Endodermal cell (in vitro differentiated cells): ENCODE data around the gene ZBP1. TPM values are rescaled to one million over a fixed set of nuclear protein-coding genes. Genes with fewer than 3 reads are reported as not detected.

Experiments used
- DNase-seq: peaks from one replicate; pipeline ENCODE4 v3.0.0-alpha.2; 2017
- H3K27ac ChIP-seq: 2 replicates; pipeline ENCODE4 v1.5.1; 2013; ENCODE audit warnings: mild to moderate bottlenecking, low read depth, low read length, moderate library complexity
- H3K27me3 ChIP-seq: 2 replicates; pipeline ENCODE4 v1.6.1; 2013; ENCODE audit warnings: mild to moderate bottlenecking, low read length, moderate library complexity; ENCODE audit not compliant: insufficient read depth, control insufficient read depth, poor library complexity, severe bottlenecking
- H3K36me3 ChIP-seq: 2 replicates; pipeline ENCODE4 v1.7.0; 2013; ENCODE audit warnings: mild to moderate bottlenecking, low read length, moderate library complexity; ENCODE audit not compliant: control insufficient read depth, insufficient read depth
- H3K4me1 ChIP-seq: one replicate; pipeline ENCODE4 v1.7.0; 2013; ENCODE audit warnings: low read length; ENCODE audit not compliant: control insufficient read depth, insufficient read depth
- H3K4me3 ChIP-seq: 2 replicates; pipeline ENCODE4 v1.5.1; 2013; ENCODE audit warnings: mild to moderate bottlenecking, low read length, moderate library complexity
- H3K9ac ChIP-seq: 2 replicates; pipeline ENCODE4 v1.6.1; 2013; ENCODE audit warnings: mild to moderate bottlenecking, low read length, moderate library complexity; ENCODE audit not compliant: poor library complexity, severe bottlenecking; ENCODE audit errors: extremely low read depth
- H3K9me3 ChIP-seq: 2 replicates; pipeline ENCODE4 v1.6.1; 2013; ENCODE audit warnings: mild to moderate bottlenecking, low read length, moderate library complexity; ENCODE audit not compliant: control insufficient read depth
- H3K27ac Mint-ChIP-seq: 2 replicates; pipeline ENCODE4 v1.8.0; 2020; ENCODE audit warnings: mixed read lengths
- H3K27me3 Mint-ChIP-seq: 2 replicates; pipeline ENCODE4 v1.8.0; 2021; ENCODE audit warnings: mild to moderate bottlenecking, mixed read lengths; ENCODE audit not compliant: insufficient read depth
- H3K36me3 Mint-ChIP-seq: 2 replicates; pipeline ENCODE4 v1.8.0; 2020; ENCODE audit warnings: low read depth, mixed read lengths
- H3K4me1 Mint-ChIP-seq: 2 replicates; pipeline ENCODE4 v1.8.0; 2020; ENCODE audit warnings: mixed read lengths
- H3K4me3 Mint-ChIP-seq: 2 replicates; pipeline ENCODE4 v1.8.0; 2020; ENCODE audit warnings: mild to moderate bottlenecking, moderate library complexity, mixed read lengths
- H3K9me3 Mint-ChIP-seq: 2 replicates; pipeline ENCODE4 v1.8.0; 2020; ENCODE audit warnings: mild to moderate bottlenecking, mixed read lengths
- WGBS, 2 experiments: methylation state at CpG; one replicate each; pipeline versions ENCODE4 v1.1.5 to v1.1.7; 2013; ENCODE audit warnings: missing lambda C conversion rate in 2 of 2, mixed read lengths in 1 of 2; ENCODE audit not compliant: insufficient coverage in 1 of 2, insufficient read length in 1 of 2; 5-methylcytosine and 5-hydroxymethylcytosine counted together
- total RNA-seq, 2 donors: library from RNA; stranded (reverse); fragmentation: NEBNext Ultra II Directional in 1 of 2; extraction: Animal tissue kit (Norgen Biotek cat#: 25700) in 1 of 2; gene quantifications; 2 replicates in 1 of 2; 3 replicates in 1 of 2; pipeline ENCODE4 v1.2.1, GENCODE V29; 2021
- TF ChIP-seq, protein P1 (sequence below): fragments of 200-600 bp; sonication (generic); conservative IDR thresholded peaks from 2 replicates; pipeline ENCODE4 v1.5.0; 2021; ENCODE audit warnings: antibody characterized with exemption, mild to moderate bottlenecking

The ZBP1 gene
- total RNA-seq, 2 donors from 2014 or later = not detected

DNA sequence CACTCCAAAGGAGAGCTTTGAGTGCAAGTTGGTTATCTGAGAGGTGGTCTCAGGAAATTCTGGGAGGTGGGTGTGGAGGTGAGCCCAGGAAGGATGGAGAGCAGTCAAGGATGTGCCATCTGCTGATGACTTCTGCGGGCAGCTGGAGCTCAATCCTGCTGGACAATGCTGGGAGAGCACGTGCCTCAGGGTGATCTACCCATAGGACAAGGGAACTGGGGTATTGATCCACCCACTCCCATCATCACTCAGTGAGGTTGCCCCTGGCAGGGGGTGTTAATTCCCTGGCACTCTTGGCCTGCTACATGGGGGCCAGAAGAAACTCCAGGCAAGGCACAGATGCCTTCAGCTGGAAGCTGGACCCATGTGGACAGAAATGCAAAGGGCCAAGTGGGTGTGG lies 7.1 kb upstream of the ZBP1 start:
- H3K4me1 Mint-ChIP-seq = no peaks in the 10 kb centered on the region
- WGBS, 2 experiments = 89% methylated on average over 2 of the region's 2 CpGs; no CpG with 5 or more reads in 1 of the 2 experiments
- no peak overlapping the region for H3K27ac Mint-ChIP-seq
- Histone ChIP-seq H3K4me1 (no peaks in the 10 kb centered on the region), H3K9me3 (peaks cover 11% of the 10 kb centered on the region), H3K9ac (no peak overlapping the region), H3K36me3 (no peaks in the 10 kb centered on the region), H3K4me3 (no peak overlapping the region), H3K27me3 (no peaks in the 10 kb centered on the region), H3K27ac (no peak overlapping the region)
- peaks cover 12% of the 10 kb centered on the region for H3K27me3 Mint-ChIP-seq
- peaks cover 34% of the 10 kb centered on the region for H3K9me3 Mint-ChIP-seq
- no peaks in the 10 kb centered on the region for H3K36me3 Mint-ChIP-seq
- no peak for DNase-seq
- TF ChIP-seq, protein P1, sequence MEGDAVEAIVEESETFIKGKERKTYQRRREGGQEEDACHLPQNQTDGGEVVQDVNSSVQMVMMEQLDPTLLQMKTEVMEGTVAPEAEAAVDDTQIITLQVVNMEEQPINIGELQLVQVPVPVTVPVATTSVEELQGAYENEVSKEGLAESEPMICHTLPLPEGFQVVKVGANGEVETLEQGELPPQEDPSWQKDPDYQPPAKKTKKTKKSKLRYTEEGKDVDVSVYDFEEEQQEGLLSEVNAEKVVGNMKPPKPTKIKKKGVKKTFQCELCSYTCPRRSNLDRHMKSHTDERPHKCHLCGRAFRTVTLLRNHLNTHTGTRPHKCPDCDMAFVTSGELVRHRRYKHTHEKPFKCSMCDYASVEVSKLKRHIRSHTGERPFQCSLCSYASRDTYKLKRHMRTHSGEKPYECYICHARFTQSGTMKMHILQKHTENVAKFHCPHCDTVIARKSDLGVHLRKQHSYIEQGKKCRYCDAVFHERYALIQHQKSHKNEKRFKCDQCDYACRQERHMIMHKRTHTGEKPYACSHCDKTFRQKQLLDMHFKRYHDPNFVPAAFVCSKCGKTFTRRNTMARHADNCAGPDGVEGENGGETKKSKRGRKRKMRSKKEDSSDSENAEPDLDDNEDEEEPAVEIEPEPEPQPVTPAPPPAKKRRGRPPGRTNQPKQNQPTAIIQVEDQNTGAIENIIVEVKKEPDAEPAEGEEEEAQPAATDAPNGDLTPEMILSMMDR = no peak
- no peak overlapping the region for H3K4me3 Mint-ChIP-seq

DNA sequence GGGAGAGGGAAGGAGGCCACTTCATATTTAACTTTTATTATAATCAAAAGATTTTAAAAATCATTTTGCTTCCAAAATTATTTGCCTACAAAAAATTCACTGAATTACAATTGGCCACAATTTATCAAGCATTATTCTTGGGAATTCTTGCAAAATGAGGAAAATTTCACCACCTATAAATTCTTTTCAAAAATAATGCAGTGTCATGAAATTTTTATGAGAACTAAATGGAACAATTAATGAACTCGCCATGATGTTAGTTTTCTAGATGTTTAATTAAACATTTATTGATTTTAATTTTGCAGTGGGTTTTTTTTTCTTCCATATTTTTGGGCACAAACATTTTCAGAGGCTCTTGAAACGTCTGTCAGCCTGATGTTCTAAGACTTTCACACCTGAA lies 5.8 kb upstream of the ZBP1 start:
- Mint-ChIP-seq H3K36me3 (no peaks in the 10 kb centered on the region), H3K27ac (no peak overlapping the region), H3K4me3 (no peak overlapping the region), H3K27me3 (peaks cover 9% of the 10 kb centered on the region), H3K9me3 (peaks cover 34% of the 10 kb centered on the region), H3K4me1 (no peaks in the 10 kb centered on the region)
- Histone ChIP-seq H3K4me1 (no peaks in the 10 kb centered on the region), H3K9ac (no peak overlapping the region), H3K27ac (no peak overlapping the region), H3K27me3 (no peaks in the 10 kb centered on the region), H3K36me3 (no peaks in the 10 kb centered on the region), H3K9me3 (peaks cover 11% of the 10 kb centered on the region), H3K4me3 (no peak overlapping the region)
- TF ChIP-seq, protein P1 = no peak
- no peak for DNase-seq
- 81 to 100% methylated on average over 1 to 2 of the region's 2 CpGs for WGBS, 2 experiments

DNA sequence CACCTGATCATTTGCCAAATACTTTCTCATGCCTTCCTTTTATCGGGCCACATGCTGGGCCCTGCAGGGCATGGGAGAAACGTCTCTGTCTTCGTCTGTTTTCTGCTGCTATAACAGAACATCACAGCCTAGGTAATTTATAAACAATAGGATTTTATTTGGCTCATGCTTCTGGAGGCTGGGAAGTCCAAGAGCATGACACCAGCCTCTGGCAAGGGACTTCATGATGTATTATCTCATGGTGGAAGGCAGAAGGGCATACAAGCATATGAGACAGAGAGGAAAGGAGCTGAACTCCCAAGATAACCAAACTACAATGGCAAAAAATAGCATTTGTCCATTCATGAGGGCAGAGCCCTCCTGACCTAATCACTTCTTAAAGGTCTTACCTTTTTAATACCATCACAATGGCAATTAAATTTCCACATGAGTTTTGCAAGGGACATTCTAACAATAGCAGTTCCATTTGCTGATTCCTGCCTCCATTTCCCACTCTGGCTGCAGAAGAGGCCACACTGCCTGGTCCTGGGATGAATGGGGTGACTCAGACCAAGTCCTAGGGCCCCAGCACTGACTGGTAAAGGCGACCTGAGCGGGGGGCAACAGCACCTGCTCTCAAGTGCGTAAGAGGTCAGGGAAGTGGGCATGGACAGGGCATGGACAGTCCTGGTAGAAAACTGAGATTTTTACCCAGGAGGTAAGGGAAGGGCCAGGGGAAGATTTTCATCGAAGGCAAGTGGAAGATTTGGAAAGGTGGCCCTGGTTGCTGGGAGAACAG lies 5.1 kb upstream of the ZBP1 start:
- Histone ChIP-seq H3K9ac (no peak overlapping the region), H3K4me3 (no peak overlapping the region), H3K27me3 (no peaks in the 10 kb centered on the region), H3K36me3 (no peaks in the 10 kb centered on the region), H3K27ac (no peak overlapping the region), H3K9me3 (peaks cover 11% of the 10 kb centered on the region), H3K4me1 (no peaks in the 10 kb centered on the region)
- Mint-ChIP-seq H3K9me3 (peaks cover 34% of the 10 kb centered on the region), H3K4me3 (no peak overlapping the region), H3K27ac (no peak overlapping the region), H3K4me1 (no peaks in the 10 kb centered on the region), H3K36me3 (no peaks in the 10 kb centered on the region), H3K27me3 (peaks cover 9% of the 10 kb centered on the region)
- no peak for DNase-seq
- TF ChIP-seq, protein P1 = no peak
- 92 to 100% methylated on average over 2 to 7 of the region's 7 CpGs for WGBS, 2 experiments
